GM18499 (cell line): ENCODE data around the gene SERINC3.

Experiments used
- ATAC-seq: cut with Tn5 transposase; IDR thresholded peaks from one replicate; pipeline ENCODE4 v1.9.1; 2021; ENCODE audit warnings: moderate number of reproducible peaks; ENCODE audit not compliant: insufficient read depth, unreplicated experiment

SERINC3 gene

DNA sequence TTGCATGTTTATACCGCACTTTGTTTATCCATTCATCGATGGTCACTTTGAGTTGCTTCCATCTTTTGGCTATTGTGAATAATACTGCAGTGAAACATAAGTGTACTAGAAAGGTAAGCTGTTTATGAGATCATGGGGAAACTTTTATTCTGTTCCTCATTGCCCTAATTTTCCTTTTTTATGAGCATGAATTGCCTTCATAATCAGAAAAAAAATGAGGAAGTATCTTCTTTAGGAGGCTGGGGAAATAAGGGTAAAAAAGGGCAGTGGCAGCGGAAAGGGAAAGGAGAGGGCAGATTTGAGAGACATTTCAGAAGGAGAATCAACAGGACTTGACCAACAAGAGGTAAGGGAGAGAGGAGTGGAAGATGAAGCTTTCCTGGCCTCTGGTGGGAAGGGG lies 14.3 kb upstream of the SERINC3 start:
- ATAC-seq = no peak

DNA sequence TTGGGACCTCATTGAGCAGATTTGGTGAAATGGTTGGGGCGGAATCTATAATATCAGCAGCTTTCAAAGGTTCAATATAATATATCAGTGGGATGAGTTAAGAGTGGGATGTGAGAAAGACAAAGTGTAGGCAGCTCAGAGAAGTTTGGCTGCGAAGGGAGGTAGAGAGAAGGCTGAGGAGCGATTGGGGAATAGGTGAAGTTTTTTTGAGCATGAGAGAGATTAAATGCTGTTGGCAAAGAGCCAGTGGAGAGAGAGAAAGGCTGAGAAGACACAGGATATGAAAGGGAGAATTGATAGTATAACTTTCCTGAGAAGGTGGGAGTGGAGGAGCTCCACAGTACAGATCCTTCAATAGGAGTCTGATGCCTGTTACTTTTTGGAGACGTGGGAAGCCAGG lies 12.1 kb upstream of the SERINC3 start:
- no peak for ATAC-seq

DNA sequence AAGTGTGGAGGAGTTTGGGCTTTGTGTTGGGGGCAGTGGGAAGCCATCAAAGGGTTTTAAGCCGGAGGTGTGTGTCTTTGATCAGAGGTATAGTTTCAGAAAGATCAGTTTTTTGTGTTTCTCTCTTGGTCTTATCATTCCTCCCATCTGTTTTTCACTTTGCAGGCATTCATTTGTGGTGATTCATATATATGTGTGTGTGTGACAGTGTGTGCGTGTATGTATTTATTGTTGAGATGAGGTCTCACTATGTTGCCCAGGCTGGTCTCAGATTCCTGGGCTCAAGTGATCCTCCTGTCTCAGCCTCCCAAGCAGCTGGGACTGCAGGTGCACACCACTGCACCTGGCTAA lies 11.1 kb upstream of the SERINC3 start:
- ATAC-seq = no peak

DNA sequence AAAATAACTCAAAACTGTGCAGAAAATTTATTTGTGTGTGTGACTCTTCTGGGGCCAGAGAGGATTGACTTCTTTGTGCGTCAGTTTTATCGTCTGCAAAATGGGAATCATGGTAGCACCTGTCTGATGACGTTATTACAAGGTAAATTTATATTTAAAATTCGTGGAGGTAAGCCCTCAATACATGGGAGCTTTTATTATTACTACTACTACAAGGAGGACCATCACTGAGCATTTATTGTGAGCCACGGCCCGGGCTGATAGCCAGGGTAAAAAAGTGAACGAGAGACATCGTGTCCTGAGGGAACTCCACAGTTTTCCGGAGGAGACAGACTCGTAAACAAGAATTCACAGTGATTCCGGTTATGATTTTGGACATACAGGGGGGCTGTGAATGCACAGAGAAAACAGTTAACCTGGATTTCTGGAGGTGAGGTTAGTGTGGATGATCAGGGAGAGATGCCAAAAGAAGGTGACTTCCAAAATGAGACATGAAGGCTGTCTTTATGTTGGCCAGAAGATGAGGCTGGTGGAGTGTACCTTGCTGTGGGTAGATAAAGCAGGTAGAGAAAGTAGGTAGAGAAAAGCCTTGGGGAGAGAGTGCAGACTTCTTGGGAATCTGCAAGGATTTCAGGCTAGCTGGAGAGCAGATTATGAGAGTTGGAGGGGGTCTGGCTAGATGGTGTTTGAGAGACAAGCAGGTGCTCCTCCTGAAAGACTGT lies 10.6 kb upstream of the SERINC3 start:
- no peak for ATAC-seq

DNA sequence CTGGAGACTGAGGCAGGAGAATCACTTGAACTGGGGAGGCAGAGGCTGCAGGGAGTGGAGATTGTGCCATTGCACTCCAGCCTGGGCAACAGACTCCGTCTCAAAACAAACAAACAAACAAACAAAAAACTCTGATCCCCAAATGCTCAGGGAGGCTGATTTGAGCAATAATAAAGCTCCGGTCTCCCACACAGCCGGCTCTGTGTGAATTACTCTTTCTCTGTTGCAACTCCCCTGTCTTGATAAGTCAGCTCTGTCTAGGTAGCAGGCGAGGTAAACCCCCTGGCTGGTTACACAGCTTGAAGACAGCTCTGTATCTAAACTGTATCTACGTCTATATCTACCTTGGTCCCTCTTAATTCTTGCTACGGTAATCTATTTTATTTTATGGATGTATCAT lies 6.4 kb upstream of the SERINC3 start:
- ATAC-seq = no peak

DNA sequence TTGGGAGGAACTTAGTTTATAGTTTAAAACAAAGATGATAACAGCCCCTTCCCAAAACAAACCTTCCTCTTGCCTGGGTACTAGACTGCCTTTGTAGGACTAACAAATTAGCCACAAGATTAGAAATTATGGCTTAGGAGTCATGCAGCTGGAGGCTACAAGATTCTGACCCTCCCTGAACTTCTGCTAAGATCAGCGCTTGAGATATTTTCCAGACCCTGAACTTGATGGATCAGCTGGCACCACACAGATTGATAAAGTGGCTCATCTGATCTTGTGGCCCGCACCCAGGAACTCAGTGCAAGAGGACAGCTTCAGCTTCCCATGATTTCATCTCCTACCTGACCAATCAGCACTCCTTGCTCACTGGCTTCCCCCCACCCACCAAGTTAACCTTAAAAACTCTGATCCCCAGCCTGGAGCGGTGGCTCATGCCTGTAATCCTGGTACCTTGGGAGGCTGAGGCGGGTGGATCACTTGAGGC lies 5.9 kb upstream of the SERINC3 start:
- no peak for ATAC-seq

DNA sequence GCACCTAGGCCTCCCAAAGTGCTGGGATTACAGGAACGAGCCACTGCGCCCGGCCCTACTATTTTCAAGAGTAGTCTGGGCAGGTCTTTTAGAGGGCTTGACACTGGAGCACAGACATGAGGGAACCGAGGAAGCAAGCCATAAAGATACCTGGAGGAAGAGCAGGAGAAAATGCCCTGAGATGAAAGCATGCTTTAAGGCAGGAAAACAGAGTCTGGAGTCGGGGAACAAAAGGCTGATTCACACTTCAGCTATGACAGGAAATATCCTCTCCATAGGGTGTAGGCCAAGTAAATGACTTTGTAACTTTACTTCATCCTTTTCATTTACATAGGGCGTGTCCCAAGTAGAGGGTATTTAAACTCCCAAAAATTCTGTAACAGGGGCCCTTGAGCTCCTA lies 4.3 kb upstream of the SERINC3 start:
- ATAC-seq = no peak

DNA sequence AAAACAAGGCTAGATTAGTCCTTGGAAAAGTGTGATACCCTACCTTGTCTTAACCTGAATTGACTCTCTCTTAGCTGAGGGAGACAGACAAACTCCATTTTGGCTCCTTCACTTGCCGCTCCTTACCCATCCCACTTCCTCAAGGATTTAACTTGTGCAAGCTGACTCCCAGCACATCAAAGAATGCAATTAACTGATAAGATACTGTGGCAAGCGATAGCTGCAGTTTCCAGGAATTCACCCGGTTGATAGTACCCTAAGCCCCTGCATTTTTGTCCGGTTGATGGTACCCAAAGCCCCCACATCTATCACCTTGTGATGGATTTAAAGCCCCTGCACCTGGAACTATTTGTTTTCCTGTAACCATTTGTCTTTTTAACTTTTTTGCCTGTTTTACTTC lies 1.9 kb upstream of the SERINC3 start:
- ATAC-seq = no peak

DNA sequence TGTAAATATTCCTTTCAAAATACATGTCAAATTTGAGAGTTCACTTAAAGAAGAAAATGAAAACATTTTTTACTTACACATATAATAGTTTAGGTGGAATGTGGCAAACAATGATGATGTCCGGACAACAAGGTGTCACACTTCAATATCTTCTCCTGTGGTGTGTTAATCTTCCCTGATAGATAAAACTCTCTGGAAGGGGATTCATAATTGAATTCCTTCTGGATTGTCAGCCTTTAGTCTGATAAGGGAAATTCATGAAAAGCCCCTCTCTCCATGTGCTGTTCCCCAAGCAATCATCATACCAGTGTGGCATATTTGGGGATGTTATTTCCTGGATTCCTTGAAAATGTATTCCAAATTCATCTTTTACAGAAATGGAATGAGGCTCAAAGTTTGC lies 971 bp upstream of the SERINC3 start:
- no peak for ATAC-seq

DNA sequence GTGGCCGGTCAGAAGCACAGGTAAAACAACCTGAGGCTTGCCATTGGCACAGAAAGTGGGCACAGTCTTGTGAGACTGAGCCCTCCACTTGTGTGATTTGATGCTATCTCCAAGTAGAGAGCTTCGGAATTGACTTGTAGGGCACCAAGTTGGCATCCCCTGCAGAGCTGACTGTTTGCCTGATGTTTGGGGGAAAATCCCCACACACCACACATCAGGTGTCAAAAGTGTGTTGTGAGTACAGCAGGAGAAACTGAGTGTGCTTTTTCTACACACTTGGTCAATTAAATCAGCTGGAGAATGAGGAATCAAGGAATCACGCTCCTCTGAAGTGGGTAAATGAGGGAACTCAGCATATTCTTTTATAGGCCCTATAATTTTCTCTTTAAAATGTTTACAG lies 989 bp downstream of the SERINC3 start:
- ATAC-seq = no peak

DNA sequence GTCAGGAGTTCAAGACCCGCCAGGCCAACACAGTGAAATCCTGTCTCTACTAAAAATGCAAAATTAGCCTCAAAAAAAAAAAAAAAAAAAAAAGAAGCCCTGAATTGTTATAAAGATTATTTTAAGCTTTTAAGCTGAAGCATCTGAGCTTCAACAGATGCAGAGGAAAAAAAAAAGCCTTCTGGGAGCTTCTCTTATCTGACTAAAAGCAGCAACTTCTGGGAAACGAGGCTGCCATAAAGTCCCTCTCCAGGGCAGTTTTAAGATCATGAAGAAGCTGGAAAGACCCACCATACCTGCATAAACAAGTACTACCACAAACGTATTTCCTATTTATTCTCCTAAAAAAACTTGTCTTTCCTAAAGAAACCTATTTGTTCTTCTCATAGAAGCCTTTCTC lies 3.6 kb downstream of the SERINC3 start:
- ATAC-seq = no peak

DNA sequence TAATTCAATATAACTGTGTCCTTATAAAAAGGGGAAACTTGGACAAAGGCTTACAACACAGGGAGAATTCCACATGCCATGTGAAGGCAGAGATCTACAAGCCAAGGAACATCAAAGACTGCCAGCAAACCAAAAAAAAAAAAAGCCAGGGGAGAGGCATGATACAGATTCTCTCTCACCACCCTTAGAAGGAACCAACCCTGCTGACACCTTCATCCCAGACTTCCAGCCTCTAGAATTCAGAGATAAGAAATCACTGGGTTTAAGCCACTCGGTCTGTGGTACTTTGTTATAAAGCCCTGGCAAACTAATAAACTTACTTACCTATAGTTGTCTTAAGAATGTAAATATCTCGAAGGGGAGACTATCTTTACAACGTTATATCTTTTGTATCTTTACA lies 4.4 kb downstream of the SERINC3 start:
- no peak for ATAC-seq

DNA sequence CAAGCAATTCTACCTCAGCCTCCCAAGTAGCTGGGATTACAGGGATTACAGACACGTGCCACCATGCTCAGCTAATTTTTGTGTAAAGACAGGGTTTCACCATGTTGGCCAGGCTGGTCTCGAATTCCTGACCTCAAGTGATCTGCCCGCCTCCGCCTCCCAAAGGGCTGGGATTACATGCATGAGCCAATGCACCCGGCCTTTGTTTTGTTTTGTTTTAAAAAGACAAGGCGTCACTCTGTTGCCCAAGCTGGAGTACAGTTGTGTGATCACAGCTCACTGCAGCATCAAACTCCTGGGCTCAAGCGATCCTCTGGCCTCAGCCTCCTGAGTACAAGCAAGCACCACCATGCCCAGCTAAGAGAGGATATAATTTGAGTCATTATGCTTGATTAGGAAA lies 5.4 kb downstream of the SERINC3 start:
- no peak for ATAC-seq

DNA sequence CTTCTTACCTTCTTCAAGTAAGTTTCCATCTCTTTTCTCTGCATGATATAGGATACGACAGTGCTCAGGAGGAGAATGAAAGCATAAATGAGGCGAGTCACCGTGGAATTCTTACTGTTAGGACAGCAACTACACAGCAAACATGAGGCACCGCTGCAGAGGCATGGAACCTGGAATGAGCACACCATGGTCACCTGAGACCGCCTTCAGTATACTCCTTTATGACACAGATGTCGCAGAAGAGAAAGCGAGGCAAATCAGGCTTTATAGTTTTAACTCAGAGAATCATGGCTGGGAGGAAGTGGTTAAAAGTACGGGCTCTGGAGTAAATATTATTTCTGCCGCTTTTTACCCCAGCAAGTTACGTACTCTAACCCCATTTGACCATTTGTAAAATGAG lies 8.0 kb downstream of the SERINC3 start:
- ATAC-seq = no peak

DNA sequence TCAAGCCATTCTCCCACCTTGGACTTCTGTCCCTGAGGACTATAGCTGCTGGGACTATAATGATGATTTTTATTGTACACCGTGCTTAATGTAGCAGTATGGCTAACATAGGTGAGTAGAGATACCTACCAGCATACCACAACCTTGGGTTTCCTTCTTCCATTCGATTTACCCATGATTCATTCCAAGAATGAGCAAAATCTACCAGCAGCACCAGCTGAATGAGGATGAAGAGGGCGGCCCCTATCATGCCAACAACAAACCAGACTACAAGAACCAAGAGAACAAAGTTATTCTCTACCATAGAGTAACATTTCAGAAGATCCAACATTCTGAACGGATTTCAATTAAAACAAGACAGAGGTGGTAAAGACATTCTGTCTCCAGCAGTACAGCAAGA lies 12.1 kb downstream of the SERINC3 start:
- no peak for ATAC-seq

DNA sequence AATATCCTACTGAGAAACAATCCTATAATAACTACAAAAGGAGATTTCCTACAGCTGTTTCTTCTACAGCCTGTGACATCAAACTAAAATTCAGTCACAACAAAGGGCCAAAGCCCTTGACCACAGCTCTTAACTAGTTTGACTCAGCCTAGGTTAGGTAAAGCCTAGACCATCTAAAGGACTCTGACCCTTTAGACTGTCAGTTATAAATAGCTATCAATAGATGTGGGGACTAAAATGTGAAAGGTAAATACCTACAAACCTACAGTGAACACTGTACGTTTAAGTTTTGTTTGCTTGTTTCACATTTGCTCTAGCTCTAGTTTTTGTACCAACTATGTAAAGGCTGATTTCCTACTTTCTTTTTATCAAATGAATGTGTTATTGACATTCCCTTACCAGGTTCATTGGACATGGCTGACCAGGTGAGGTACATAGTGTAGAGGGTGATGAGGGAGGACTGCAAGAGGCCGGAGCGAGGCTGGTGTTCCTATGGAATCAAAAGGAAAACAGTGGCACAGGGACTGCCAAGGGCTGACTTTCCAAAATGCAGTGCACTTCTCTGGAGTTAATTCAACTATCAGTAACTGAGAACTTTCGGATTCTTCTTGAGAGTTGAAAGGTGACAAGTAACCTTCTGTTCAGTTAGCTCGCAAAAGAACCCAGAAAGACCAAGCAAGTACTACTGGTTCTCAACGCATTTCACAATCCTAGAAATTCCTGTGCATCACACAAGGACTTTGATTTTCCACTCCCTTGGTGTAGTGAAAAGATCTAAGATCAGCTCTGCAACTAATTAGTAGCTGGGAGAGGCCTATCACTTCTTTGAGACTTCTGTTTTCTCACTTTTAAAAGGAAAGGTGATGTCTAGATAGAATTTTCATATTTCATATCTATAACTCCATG lies 17.2 kb downstream of the SERINC3 start:
- no peak for ATAC-seq

DNA sequence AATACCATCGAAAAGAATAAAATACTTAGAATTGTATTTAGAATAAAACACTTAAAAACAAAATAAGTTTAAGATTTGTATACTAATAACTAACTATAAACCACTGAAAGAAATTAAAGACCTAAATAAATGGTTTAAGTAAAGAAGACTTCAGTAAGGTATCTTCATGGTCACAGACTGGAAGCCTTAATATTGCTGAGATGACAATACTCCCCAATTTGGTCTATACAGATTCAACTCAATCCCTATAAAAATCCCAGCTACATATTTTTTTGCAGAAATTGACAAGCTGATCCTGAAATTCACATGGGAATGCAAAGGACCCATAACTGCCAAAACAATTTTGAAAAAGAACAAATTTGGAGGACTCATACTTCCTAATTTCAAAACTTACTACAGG lies 18.9 kb downstream of the SERINC3 start:
- ATAC-seq = no peak

DNA sequence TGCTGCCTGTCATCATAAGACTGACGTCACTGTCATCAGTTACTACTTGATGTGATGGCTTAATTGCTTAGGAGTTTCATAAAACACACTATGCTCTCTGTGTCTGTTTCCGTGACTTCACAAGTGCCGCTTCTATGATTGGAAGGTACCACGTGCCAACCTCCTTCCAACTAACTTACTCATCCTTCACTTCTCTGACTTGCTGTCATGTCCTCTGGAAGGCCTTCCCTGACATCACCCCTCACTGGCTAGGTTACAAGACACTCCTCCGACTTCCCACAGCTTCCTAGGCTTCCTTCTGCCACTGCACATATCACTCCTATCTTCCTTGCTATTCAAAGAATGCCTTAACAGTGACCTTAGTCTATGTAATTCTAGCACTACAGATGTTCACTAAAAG lies 20.4 kb downstream of the SERINC3 start:
- ATAC-seq = no peak

DNA sequence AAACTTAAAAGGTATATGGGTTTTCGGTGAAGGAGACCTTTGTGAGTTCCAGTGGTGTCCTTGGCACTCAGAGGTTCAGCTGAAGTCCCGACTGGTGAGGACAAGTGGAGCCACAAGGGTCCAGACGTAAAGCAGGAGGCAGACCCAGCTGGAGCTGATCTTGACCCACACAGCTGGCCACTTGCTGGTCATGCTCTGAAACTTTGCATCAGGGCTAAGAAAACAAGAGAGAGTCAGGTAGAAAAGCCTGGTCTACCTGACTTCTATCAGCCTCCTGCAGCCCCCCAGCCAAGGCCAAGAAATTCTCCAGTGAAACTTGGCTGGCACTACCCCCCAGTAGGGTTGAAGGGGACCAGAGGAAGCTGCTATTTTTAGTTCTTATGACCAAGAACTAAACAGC lies 21.6 kb downstream of the SERINC3 start:
- no peak for ATAC-seq

DNA sequence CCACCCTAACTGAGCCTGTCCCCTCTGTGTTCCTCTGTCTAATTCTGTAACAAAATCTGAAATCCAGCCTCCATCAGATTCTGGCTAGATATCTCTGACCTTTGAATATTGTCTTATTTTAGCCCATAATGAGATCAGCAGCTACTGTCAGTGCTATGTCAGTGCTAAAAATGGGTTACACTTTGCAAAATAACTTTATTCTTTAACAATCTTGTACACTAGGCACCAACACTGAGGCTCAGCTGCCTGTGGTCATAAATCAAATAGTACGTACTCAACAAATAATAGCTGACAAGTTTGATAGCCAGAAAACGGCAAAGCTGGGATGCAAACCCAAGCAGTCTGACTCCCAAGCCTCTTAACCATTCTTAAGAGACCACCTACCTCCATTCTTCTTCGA lies 24.1 kb downstream of the SERINC3 start:
- ATAC-seq = no peak

DNA sequence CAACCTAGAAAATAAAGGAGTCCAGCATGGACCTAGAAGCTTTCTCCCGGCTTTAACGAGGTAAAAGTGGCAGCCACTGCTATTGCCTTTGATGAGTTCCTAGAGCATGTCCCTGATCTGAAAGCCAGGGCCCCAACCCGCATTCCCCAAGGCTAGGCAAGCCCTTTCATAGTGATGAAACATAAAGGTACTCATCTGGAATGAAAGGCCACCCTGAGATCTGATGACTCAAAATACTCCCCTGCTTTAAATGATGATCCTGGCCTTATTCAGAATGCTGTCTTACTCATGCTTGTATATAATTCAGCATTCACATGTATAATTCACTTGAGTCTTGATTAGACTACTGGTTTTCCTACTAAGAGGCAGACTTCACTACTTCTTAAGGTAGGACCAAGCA lies 24.9 kb downstream of the SERINC3 start:
- no peak for ATAC-seq
